Transverse colon (tissue), 4 donors: ENCODE data around the gene SWT1.

Experiments
- CTCF ChIP-seq, 5 experiments: fragments of 200-600 bp in 3 of 5; fragments of 450-650 bp in 2 of 5; sonication (generic) in 3 of 5; IDR thresholded peaks; 1 replicate in 2 of 5; 2 replicates in 3 of 5; pipeline ENCODE4 v1.5.1; 2016 to 2017; ENCODE audit warnings: antibody characterized with exemption in 5 of 5, inconsistent platforms in 3 of 5, mild to moderate bottlenecking in 2 of 5, moderate library complexity in 1 of 5
- POLR2A ChIP-seq: fragments of 450-650 bp; IDR thresholded peaks from one replicate; pipeline ENCODE4 v1.6.1; 2016; ENCODE audit warnings: antibody characterized with exemption, mild to moderate bottlenecking, moderate library complexity
- POLR2AphosphoS5 ChIP-seq, 3 donors: sonication (generic); formaldehyde crosslinking; IDR thresholded peaks; one replicate each; pipeline ENCODE4 v1.6.1; 2016; ENCODE audit warnings: antibody characterized with exemption in 3 of 3

GRCh38 chr1:185316163-185317033, 159.4 kb downstream of the SWT1 start:
- TF ChIP-seq POLR2A (peak; percentile 42), CTCF (IDR thresholded peaks at IDR 0.05) (no peak), POLR2AphosphoS5 (IDR thresholded peaks at IDR 0.05) (peak; percentile 67 to 83 (median 76))
